ENCODE data around the gene MT1F. TPM values are rescaled to one million over a fixed set of nuclear protein-coding genes. Genes with fewer than 3 reads are reported as not detected.

Gene MT1F
- total and polyA plus RNA-seq, 10 of the 15 experiments (the other 5 are each of a cell fraction or from before 2014, with no cell fraction given) = 0.28 to 2.5 (median 1.1) TPM; not detected in 1

GRCh38 chr16:56700195-56700594, 42.4 kb downstream of the MT1F start (continued):
- TF ChIP-seq, protein P1, sequence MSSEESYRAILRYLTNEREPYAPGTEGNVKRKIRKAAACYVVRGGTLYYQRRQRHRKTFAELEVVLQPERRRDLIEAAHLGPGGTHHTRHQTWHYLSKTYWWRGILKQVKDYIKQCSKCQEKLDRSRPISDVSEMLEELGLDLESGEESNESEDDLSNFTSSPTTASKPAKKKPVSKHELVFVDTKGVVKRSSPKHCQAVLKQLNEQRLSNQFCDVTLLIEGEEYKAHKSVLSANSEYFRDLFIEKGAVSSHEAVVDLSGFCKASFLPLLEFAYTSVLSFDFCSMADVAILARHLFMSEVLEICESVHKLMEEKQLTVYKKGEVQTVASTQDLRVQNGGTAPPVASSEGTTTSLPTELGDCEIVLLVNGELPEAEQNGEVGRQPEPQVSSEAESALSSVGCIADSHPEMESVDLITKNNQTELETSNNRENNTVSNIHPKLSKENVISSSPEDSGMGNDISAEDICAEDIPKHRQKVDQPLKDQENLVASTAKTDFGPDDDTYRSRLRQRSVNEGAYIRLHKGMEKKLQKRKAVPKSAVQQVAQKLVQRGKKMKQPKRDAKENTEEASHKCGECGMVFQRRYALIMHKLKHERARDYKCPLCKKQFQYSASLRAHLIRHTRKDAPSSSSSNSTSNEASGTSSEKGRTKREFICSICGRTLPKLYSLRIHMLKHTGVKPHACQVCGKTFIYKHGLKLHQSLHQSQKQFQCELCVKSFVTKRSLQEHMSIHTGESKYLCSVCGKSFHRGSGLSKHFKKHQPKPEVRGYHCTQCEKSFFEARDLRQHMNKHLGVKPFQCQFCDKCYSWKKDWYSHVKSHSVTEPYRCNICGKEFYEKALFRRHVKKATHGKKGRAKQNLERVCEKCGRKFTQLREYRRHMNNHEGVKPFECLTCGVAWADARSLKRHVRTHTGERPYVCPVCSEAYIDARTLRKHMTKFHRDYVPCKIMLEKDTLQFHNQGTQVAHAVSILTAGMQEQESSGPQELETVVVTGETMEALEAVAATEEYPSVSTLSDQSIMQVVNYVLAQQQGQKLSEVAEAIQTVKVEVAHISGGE (CRISPR knock-in tag; IDR thresholded peaks at IDR 0.05) = no peak
- TF ChIP-seq NR2F1 (conservative IDR thresholded peaks at IDR 0.05) = no peak

DNA sequence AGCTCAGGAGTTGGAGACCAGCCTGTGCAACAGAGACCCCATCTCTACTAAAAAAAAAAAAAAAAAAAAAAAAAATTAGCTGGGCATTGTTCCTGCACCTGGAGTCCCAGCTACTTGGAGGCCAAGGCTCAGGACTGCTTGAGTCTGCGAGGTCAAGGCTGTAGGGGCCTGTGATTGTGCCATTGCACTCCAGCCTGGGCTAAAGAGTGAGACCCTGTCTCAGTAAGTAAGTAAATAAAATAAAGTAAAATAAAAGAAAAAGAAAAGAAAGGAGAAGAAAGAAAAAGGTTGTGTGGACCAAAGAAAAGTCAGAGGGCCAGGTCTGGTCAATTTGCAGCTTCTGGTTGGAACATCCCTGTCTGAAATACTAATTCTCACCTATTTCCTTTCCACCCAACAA, 42.9 kb downstream of the MT1F start:
- WGBS (ENCODE audit: insufficient coverage, insufficient replicate concordance, low lambda C conversion rate, missing lambda C conversion rate) = 85% methylated on average over 1 of the region's 1 CpG
- POLR2A ChIA-PET = interaction anchor here (0.5 to 1.0 kb wide), 4 partner anchors 30 to 375 kb away, joined by 3 read pairs; partner anchors contain the start of gene MT1E
- in situ Hi-C loops (cut with MboI) (loop anchor here (5.0 kb wide), 1 partner anchor 188 kb away; no protein-coding TSS in a partner anchor), intact Hi-C loops (cut with micrococcal nuclease; ENCODE audit: unreplicated experiment) (loop anchor here (10.0 kb wide), 1 partner anchor 386 kb away; no protein-coding TSS in a partner anchor)
- no peak overlapping the region for H2AFZ ChIP-seq (ENCODE audit: control insufficient read depth, low read depth, low read length)
- no peak overlapping the region for H3K4me2 ChIP-seq (ENCODE audit: control insufficient read depth, insufficient read depth)
- ATAC-seq (no peak), FAIRE-seq (no peak), DNase-seq (ENCODE audit: low read depth, low spot score) (no peak)
- H3K9me3 ChIP-seq (replicated peaks; ENCODE audit: control insufficient read depth, insufficient read depth, low read length) = no peaks in the 10 kb centered on the region; the same call in 2 of the 3 replicates
- TF ChIP-seq IRF3 (IDR thresholded peaks at IDR 0.05) = no peak
- no peak for TF ChIP-seq ZNF384 (IDR thresholded peaks at IDR 0.05; ENCODE audit: borderline replicate concordance, low read depth, low read length)
- TF ChIP-seq PAX8 (IDR thresholded peaks at IDR 0.05) = no peak
- TF ChIP-seq ZBTB33 (IDR thresholded peaks at IDR 0.05) = no peak
- TF ChIP-seq NRF1 (conservative IDR thresholded peaks at IDR 0.05; ENCODE audit: low read depth, low read length) = no peak
- RAD21 ChIA-PET (ENCODE audit: unreplicated experiment) = interaction anchor here (0.6 to 4.7 kb wide), 11 partner anchors 16 to 249 kb away, joined by 3 to 66 read pairs (median 10); partner anchors contain the start of genes NUDT21 and OGFOD1
- SMC1A ChIA-PET (ENCODE audit: uncharacterized antibody, unreplicated experiment) = interaction anchor here (0.6 to 4.6 kb wide), 21 partner anchors 15 to 859 kb away, joined by 3 to 67 read pairs (median 6); partner anchors contain the start of gene MT1X
- H3K4me1 ChIP-seq (ENCODE audit: control insufficient read depth, insufficient read depth, low read length) = no peaks in the 10 kb centered on the region; the same call in 1 of the 2 replicates
- H3K79me2 ChIP-seq (ENCODE audit: control insufficient read depth, insufficient read depth, low read length) = no peaks in the 10 kb centered on the region
- H3K9ac ChIP-seq (ENCODE audit: control insufficient read depth, insufficient read depth, low read length) = no peak overlapping the region
- no peaks in the 10 kb centered on the region; a peak in 2 of 4 replicates for H3K27me3 ChIP-seq (replicated peaks in 1 of 2; ENCODE audit: control insufficient read depth in 2 of 2, insufficient read depth in 2 of 2, low read length in 1 of 2)
- H3K27ac ChIP-seq (ENCODE audit: control insufficient read depth, insufficient read depth) = no peak overlapping the region
- no peaks in the 10 kb centered on the region for H4K20me1 ChIP-seq (ENCODE audit: control insufficient read depth, insufficient read depth)
- no peaks in the 10 kb centered on the region for H3K36me3 ChIP-seq (ENCODE audit: control insufficient read depth in 2 of 2, insufficient read depth in 2 of 2, low read length in 1 of 2)
- BruUV-seq (replicated peaks) = no TSS peak
- CTCF ChIA-PET = interaction anchor here (0.6 to 4.6 kb wide), 21 partner anchors 14 to 344 kb away, joined by 3 to 90 read pairs (median 12); partner anchors contain the start of gene MT2A
- H3K4me3 ChIP-seq = no peak overlapping the region

All from GM12878 (cell line).